GM12872 (cell line): ENCODE results near the gene CTAG1B.

Experiments
- TF ChIP-seq, protein P1 (sequence below): IDR thresholded peaks from 3 replicates; pipeline ENCODE4 v1.5.1; 2011; ENCODE audit warnings: low read depth, mild to moderate bottlenecking, low read length, moderate library complexity; ENCODE audit not compliant: insufficient read depth

Gene CTAG1B

DNA sequence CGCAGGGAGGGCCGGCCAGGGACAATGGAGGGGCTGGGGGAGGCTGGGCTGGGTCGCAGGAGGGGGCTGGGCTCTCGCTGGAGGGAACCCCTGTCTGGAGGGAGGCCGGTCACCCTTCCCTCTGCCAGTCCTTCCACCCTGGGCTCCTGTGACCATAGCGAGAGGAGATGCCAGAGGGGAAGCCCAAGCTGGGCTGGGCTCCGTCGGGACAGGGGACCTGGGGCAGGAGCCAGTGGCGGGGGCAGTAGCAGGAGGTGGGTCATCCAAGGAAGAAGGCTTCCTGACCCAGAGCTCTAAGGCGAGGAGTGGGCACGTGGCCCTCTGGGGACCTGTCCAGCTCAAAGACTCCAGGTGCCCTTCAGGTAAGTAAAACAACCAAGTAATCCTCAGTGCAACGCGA lies 16.9 kb downstream of the CTAG1B start:
- TF ChIP-seq, protein P1, sequence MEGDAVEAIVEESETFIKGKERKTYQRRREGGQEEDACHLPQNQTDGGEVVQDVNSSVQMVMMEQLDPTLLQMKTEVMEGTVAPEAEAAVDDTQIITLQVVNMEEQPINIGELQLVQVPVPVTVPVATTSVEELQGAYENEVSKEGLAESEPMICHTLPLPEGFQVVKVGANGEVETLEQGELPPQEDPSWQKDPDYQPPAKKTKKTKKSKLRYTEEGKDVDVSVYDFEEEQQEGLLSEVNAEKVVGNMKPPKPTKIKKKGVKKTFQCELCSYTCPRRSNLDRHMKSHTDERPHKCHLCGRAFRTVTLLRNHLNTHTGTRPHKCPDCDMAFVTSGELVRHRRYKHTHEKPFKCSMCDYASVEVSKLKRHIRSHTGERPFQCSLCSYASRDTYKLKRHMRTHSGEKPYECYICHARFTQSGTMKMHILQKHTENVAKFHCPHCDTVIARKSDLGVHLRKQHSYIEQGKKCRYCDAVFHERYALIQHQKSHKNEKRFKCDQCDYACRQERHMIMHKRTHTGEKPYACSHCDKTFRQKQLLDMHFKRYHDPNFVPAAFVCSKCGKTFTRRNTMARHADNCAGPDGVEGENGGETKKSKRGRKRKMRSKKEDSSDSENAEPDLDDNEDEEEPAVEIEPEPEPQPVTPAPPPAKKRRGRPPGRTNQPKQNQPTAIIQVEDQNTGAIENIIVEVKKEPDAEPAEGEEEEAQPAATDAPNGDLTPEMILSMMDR = no peak

DNA sequence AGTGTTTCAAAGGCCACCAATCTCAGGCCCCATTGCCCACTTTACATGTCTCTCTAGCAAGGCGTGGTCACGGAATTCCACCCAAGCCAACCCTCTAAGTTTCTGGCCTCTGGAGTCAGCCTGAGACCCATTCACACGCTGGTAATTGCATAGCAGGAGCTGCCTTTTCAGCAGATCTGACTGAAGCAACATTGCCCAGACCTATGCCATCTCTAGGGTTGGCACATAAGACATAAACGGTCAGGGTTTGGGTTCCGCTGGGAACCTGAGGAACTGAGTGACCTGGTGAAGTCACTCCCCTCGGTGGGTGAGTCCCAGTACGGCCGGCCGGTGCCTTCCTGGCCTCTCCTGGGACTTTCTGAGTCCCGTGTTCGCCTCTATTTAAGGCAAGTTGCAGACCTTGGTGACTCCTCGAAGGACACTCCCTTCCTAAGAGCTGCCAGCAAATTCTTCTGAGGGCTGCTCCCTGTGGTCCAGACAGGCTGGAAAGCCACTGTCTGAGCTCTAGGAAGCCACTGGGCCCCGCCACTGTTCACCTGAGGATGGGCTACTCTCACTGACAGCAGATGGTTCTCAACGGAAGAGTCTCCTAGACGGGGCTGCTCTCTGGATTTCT lies 18.2 kb downstream of the CTAG1B start:
- TF ChIP-seq, protein P1 = no peak

DNA sequence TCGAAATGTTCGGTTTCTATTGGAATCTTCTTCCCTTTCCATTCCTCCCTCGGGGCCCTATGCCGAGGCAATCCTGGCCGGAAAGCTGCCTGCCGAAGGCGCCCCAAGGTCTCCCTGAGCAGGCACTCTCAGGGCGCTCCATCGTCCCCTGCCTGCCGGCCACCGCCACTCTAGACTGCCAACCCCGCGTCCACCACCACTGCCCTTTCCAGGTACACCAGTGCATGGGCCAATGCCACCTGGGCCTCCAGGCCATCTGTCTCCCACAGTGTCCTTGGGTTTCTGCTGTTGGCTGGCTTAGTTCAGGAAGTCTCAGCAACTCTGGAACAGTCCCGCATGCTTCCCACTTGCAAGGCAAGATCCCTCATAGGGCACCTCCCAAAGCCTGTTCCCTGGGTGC lies 19.6 kb downstream of the CTAG1B start:
- TF ChIP-seq, protein P1 = no peak

DNA sequence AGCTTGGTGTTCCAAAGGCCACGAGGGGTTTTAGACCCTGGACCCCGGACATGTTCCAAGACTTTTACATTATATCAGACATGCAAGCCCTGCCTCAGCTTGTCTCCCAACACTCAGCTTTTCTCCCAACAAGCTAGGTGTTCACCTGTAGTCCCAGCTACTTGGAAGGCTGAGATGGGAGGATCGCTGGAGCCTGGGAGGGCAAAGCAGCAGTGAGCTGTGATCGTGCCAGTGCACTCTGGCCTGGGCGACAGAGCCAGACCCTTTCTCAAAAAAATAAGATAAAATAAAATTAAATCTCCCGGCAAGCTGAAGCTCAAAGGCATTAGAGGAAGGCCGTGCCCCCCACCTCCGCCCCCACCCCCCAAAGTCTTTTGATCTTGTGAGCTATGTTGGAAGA lies 20.4 kb downstream of the CTAG1B start:
- TF ChIP-seq, protein P1 = no peak

DNA sequence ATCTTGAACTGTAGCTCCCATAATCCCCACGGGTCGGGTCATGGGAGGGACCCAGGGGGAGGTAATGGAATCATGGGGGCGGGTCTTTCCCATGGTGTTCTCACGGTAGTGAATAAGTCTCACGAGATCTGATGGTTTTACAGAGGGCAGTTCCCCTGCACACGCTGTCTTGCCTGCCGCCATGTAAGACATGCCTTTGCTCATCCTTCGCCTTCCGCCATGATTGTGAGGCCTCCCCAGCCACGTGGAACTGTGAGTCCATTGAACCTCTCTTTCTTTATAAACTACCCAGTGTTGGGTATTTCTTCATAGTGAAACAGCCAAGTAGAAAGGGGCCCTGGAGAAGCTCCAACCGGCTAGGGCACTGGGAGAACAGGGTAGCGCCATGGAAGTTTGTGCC lies 21.9 kb downstream of the CTAG1B start:
- TF ChIP-seq, protein P1 = no peak

DNA sequence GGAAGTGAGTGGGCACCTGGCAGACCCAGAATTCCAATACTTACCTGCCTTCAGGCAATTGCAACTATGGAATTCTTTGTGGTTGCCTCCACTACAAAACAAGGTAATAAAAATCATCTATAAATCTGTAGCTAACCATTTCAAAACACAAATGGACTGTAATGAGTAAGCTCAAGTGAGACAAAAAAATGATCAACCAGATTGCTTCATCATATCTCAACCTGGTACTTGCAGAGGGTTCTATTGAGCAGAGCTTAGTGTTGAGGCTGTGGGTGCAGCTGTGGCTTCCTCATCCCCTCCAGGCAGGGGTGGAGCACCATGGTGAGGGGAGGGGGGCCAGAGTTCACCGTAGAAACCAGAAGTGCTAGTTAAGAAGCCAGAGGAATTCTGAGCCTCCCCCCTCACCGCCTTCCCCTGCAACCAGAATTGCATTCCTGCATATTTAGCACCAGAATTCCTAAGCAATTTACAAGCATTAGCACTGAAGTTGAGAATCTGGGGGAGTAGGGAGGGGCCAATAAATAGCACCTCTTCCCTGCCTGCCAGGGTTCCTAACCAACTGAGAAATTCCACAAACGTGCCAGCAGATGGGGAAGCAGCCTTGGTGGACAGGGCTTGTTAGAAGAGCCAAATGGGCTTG lies 22.7 kb downstream of the CTAG1B start:
- TF ChIP-seq, protein P1 = no peak

DNA sequence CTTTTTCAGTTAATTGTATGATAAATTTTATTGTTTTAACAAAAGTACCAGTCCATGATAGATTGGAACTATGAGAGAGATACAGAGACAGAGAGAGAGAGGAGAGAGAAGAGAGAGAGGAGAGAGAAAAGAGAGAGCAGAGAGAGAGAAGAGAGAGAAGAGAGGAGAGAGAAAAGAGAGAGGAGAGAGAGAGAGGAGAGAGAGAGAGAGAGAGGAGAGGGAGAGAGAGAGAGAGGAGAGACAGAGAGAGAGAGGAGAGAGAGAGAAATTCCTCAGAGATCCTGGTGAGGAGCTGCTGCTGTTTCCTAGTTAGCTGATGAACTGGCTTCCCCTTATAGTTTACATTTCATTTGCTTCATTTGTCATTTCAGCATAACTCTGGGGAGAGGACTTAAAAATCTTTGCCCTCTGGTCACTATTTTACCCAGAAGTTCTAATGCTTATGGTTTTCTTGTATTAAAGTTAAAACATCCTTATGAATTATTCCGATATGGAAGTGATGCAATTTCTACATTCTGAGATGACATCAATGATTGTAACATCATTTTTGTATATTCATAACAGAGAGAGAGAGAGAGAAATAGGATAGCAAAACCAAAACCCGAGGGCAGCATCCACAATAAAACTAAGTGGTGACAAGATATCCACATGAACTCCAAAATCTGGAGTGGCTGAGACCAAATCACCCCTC lies 23.4 kb downstream of the CTAG1B start:
- TF ChIP-seq, protein P1 = no peak
